ENCODE data around the gene TTC34.

The TTC34 gene

GRCh38 chr1:2607641-2608091 lies 193.8 kb downstream of the TTC34 start:
- no peak for TF ChIP-seq CTCF (conservative IDR thresholded peaks at IDR 0.05; ENCODE audit: control insufficient read depth, insufficient read depth, low read depth, low read length)
- DNase-seq (ENCODE audit: low read depth) = no peak
- no peak overlapping the region for H3K4me3 ChIP-seq (ENCODE audit: control insufficient read depth, low read depth, low read length)

DNA sequence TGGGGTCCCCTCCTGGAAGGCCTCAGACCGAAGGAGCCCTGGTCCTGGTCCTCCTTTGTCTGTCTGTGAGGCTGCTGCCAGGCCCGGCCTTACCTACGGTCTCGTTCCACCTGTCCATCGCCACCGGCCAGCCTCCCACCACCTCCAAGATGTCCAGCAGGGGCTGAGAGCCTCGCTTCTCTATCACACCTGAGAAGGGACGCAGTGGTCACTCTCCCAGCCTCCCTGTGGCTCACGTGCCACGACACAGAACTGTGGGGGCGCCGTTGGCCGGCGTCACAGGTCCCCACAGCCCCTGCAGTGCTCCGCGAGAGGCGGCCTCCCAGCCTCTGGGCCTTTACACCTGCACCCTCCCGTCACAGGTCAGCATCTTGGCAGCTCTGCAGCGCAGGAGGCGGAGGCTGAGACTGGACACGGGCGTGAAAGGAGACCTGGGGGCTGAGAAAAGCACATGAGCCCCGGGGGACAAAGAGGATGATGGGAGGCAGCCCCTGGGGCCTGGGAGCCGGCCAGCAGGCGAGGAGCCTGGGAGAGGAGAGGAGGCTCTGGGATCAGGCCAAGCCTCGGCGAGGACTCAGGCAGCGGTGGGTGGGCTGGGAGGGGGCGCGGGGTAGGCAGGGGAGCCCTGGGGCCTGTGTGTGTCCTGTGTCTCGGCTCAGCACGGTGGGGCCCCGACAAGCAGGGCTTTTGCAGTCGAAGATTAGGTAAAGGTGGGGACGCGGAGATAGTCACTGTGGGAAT lies 194.4 kb downstream of the TTC34 start:
- no peak for TF ChIP-seq CTCF (conservative IDR thresholded peaks at IDR 0.05; ENCODE audit: control insufficient read depth, insufficient read depth, low read depth, low read length)
- no peak overlapping the region for H3K4me3 ChIP-seq (ENCODE audit: control insufficient read depth, low read depth, low read length)
- DNase-seq (ENCODE audit: low read depth) = no peak

GRCh38 chr1:2606396-2606880 lies 195.1 kb downstream of the TTC34 start:
- no peak for TF ChIP-seq CTCF (conservative IDR thresholded peaks at IDR 0.05; ENCODE audit: control insufficient read depth, insufficient read depth, low read depth, low read length)
- no peak for DNase-seq (ENCODE audit: low read depth)
- H3K4me3 ChIP-seq (ENCODE audit: control insufficient read depth, low read depth, low read length) = no peak overlapping the region

GRCh38 chr1:2605509-2606395 lies 195.7 kb downstream of the TTC34 start:
- no peak for TF ChIP-seq CTCF (conservative IDR thresholded peaks at IDR 0.05; ENCODE audit: control insufficient read depth, insufficient read depth, low read depth, low read length)
- no peak for DNase-seq (ENCODE audit: low read depth)
- H3K4me3 ChIP-seq (ENCODE audit: control insufficient read depth, low read depth, low read length) = no peak overlapping the region

DNA sequence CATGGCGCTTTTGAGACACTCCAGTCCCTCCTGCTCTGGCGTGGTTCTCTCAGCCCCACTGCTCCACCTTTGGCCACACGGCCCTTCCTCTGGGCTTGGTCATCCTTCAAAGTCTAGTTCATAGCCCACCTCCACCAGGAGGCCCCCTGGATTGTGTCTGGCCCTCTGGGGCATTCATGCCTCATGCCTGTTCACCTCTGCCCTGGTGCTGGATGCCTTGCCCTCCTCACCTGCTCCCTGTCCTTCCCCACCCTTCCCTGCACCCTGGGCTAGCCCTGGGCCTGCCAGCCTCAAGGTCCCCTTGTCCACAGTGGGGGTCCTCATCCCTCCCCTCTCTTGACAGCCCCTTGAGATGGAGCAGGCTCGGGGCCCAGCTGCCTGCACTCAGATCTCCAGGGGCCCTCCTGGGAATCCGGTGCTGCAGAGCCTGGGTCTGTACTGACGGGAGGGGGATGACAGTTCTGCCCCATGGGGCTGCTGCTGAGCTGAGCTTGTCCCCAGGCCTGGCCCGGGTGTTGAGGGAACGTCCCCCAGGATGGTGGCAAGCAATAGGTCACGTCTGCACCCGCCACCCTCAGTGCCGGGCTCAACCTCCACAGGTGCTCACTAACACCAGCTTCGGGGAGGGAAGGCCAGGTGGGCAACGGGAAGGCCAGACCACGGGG lies 196.5 kb downstream of the TTC34 start:
- no peak overlapping the region for H3K4me3 ChIP-seq (ENCODE audit: control insufficient read depth, low read depth, low read length)
- no peak for DNase-seq (ENCODE audit: low read depth)
- TF ChIP-seq CTCF (conservative IDR thresholded peaks at IDR 0.05; ENCODE audit: control insufficient read depth, insufficient read depth, low read depth, low read length) = no peak

GRCh38 chr1:2604156-2604843 lies 197.2 kb downstream of the TTC34 start:
- no peak for TF ChIP-seq CTCF (conservative IDR thresholded peaks at IDR 0.05; ENCODE audit: control insufficient read depth, insufficient read depth, low read depth, low read length)
- no peak for DNase-seq (ENCODE audit: low read depth)

More at GRCh38 chr1:2604156-2604843, 197.2 kb downstream of the TTC34 start:
- H3K4me3 ChIP-seq (ENCODE audit: control insufficient read depth, low read depth, low read length) = no peak overlapping the region

Measured in fibroblast of mammary gland (primary cell).